ENCODE measurements around the gene ERVH48-1.
"Not testable (repeated sequence)": the region's sequence is repeated elsewhere in the genome, so short reads cannot be mapped to it uniquely, and the experiment has no call there.

ERVH48-1 gene

GRCh38 chr21:42938606-42938995 is 13.2 kb upstream of the ERVH48-1 start:
- DNase-seq: not testable (repeated sequence)

GRCh38 chr21:42937960-42938605 is 12.7 kb upstream of the ERVH48-1 start:
- no peak for DNase-seq

- not testable (repeated sequence) for DNase-seq
Measured at GRCh38 chr21:42937034-42937940, 11.9 kb upstream of the ERVH48-1 start.

GRCh38 chr21:42936360-42936759 is 10.9 kb upstream of the ERVH48-1 start:
- DNase-seq: not testable (repeated sequence)

- DNase-seq: not testable (repeated sequence)
Measured at GRCh38 chr21:42933973-42934372, 8.5 kb upstream of the ERVH48-1 start.

GRCh38 chr21:42933137-42933970 is 7.9 kb upstream of the ERVH48-1 start:
- DNase-seq: not testable (repeated sequence)

- not testable (repeated sequence) for DNase-seq
Measured at GRCh38 chr21:42932378-42933136, 7.1 kb upstream of the ERVH48-1 start.

- DNase-seq: no peak
Measured at GRCh38 chr21:42931560-42932235, 6.3 kb upstream of the ERVH48-1 start.

GRCh38 chr21:42929969-42930368 is 4.5 kb upstream of the ERVH48-1 start:
- no peak for DNase-seq

- not testable (repeated sequence) for DNase-seq
Measured at GRCh38 chr21:42927474-42928200, 2.2 kb upstream of the ERVH48-1 start.

GRCh38 chr21:42924433-42924751 is 1.0 kb downstream of the ERVH48-1 start:
- no peak for DNase-seq

GRCh38 chr21:42923553-42924432 is 1.6 kb downstream of the ERVH48-1 start:
- peak; percentile 80 for DNase-seq

GRCh38 chr21:42922918-42923317 is 2.5 kb downstream of the ERVH48-1 start:
- DNase-seq: no peak

- DNase-seq: no peak
Measured at GRCh38 chr21:42921927-42922326, 3.5 kb downstream of the ERVH48-1 start.

- no peak for DNase-seq
Measured at GRCh38 chr21:42918291-42918690, 7.1 kb downstream of the ERVH48-1 start.

- DNase-seq: no peak
Measured at GRCh38 chr21:42913476-42913875, 12.0 kb downstream of the ERVH48-1 start.

- DNase-seq: not testable (repeated sequence)
Measured at GRCh38 chr21:42911920-42912319, 13.5 kb downstream of the ERVH48-1 start.

- DNase-seq: not testable (repeated sequence)
Measured at GRCh38 chr21:42908484-42908883, 16.9 kb downstream of the ERVH48-1 start.

- no peak for DNase-seq
Measured at GRCh38 chr21:42906233-42906632, 19.2 kb downstream of the ERVH48-1 start.

GRCh38 chr21:42905195-42905594 is 20.2 kb downstream of the ERVH48-1 start:
- DNase-seq: no peak

Measured in stimulated activated CD4-positive, alpha-beta T cell treated with anti-CD3 and anti-CD28 coated beads, Interleukin-1b, Interleukin-23, amount 100 ng/mL, for 48 hours (primary cell).